MCF 10A (cell line): Measurements from ENCODE around the gene ATP1B3. TPM values are rescaled to one million over a fixed set of nuclear protein-coding genes. Genes with fewer than 3 reads are reported as not detected.

Experiments used
- BruUV-seq: library from RNA; stranded (reverse); fragments of 400-500 nt; replicated peaks from 2 replicates; lab custom pipeline; 2021; lab: Mats Ljungman, UMichigan
- CTCF ChIA-PET: fragments of 300-600 bp; sonication (Branson Sonifier 250); formaldehyde crosslinking; extraction: SDS; loops from one replicate; lab custom pipeline; 2021; ENCODE audit warnings: antibody characterized with exemption, inconsistent platforms; lab: Yijun Ruan, JAX
- POLR2A ChIA-PET: fragments of 300-600, 350-650 bp; sonication (Branson Sonifier 250); formaldehyde crosslinking; extraction: SDS; loops from one replicate; lab custom pipeline; 2020; ENCODE audit warnings: antibody characterized with exemption, inconsistent platforms; lab: Yijun Ruan, JAX
- DNase-seq: peaks from one replicate; pipeline ENCODE4 v3.0.0-alpha.2; 2018; ENCODE audit not compliant: unreplicated experiment
- H3K27ac Mint-ChIP-seq: one replicate; pipeline ENCODE4 v1.8.0; 2022; ENCODE audit warnings: mild to moderate bottlenecking, low read depth, mixed read lengths; ENCODE audit not compliant: unreplicated experiment
- H3K27me3 Mint-ChIP-seq: one replicate; pipeline ENCODE4 v1.8.0; 2022; ENCODE audit warnings: mixed read lengths; ENCODE audit not compliant: insufficient read depth, unreplicated experiment
- H3K36me3 Mint-ChIP-seq: one replicate; pipeline ENCODE4 v1.8.0; 2022; ENCODE audit warnings: mild to moderate bottlenecking, moderate library complexity, mixed read lengths; ENCODE audit not compliant: insufficient read depth, unreplicated experiment
- H3K4me1 Mint-ChIP-seq: one replicate; pipeline ENCODE4 v1.8.0; 2022; ENCODE audit warnings: mixed read lengths; ENCODE audit not compliant: insufficient read depth, unreplicated experiment
- H3K4me3 Mint-ChIP-seq: one replicate; pipeline ENCODE4 v1.8.0; 2022; ENCODE audit warnings: mild to moderate bottlenecking, moderate library complexity, mixed read lengths; ENCODE audit not compliant: unreplicated experiment
- H3K9me3 Mint-ChIP-seq: one replicate; pipeline ENCODE4 v1.8.0; 2022; ENCODE audit warnings: mixed read lengths; ENCODE audit not compliant: unreplicated experiment
- intact Hi-C: fragments of 100-400 bp; cut with micrococcal nuclease; formaldehyde crosslinking; loops from 2 replicates; pipeline ENCODE4 v1.14.1; 2022
- total RNA-seq: library from RNA; stranded (reverse); gene quantifications from 2 replicates; pipeline ENCODE4 v1.2.3, GENCODE V29; 2022
- TF ChIP-seq, protein P1 (sequence below): fragments of 200-600 bp; IDR thresholded peaks from one replicate; pipeline ENCODE4 v1.8.0; 2022; ENCODE audit warnings: antibody characterized with exemption, mild to moderate bottlenecking; ENCODE audit not compliant: unreplicated experiment

The ATP1B3 gene
- total RNA-seq, 1 experiment from 2014 or later = 99.9 TPM

- Mint-ChIP-seq H3K9me3 (no peaks in the 10 kb centered on the region), H3K4me3 (no peak overlapping the region), H3K27me3 (no peaks in the 10 kb centered on the region), H3K36me3 (peaks cover 6% of the 10 kb centered on the region), H3K4me1 (peaks cover 8% of the 10 kb centered on the region), H3K27ac (no peak overlapping the region)
- intact Hi-C loops = no loop called here
- TF ChIP-seq, protein P1, sequence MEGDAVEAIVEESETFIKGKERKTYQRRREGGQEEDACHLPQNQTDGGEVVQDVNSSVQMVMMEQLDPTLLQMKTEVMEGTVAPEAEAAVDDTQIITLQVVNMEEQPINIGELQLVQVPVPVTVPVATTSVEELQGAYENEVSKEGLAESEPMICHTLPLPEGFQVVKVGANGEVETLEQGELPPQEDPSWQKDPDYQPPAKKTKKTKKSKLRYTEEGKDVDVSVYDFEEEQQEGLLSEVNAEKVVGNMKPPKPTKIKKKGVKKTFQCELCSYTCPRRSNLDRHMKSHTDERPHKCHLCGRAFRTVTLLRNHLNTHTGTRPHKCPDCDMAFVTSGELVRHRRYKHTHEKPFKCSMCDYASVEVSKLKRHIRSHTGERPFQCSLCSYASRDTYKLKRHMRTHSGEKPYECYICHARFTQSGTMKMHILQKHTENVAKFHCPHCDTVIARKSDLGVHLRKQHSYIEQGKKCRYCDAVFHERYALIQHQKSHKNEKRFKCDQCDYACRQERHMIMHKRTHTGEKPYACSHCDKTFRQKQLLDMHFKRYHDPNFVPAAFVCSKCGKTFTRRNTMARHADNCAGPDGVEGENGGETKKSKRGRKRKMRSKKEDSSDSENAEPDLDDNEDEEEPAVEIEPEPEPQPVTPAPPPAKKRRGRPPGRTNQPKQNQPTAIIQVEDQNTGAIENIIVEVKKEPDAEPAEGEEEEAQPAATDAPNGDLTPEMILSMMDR = no peak
- ChIA-PET POLR2A (interaction anchor here (0.8 to 2.1 kb wide), 3 partner anchors 8 to 18 kb away, joined by 3 to 13 read pairs (median 3); no protein-coding TSS in a partner anchor), CTCF (interaction anchor here (0.6 to 3.1 kb wide), 6 partner anchors 9 to 274 kb away, joined by 3 to 8 read pairs (median 3); partner anchors contain the start of gene RNF7)
- no TSS peak for BruUV-seq
- no peak for DNase-seq
These were observed 27.2 kb upstream of the ATP1B3 start for GRCh38 chr3:141849056-141849815.

GRCh38 chr3:141851411-141851810 lies 25.0 kb upstream of the ATP1B3 start:
- POLR2A ChIA-PET = interaction anchor here (0.7 kb wide), 1 partner anchor 10 kb away, joined by 4 read pairs; no protein-coding TSS in a partner anchor
- peaks cover 8% of the 10 kb centered on the region for H3K4me1 Mint-ChIP-seq
- H3K36me3 Mint-ChIP-seq = no peaks in the 10 kb centered on the region
- TF ChIP-seq, protein P1 = no peak
- H3K4me3 Mint-ChIP-seq = no peak overlapping the region
- CTCF ChIA-PET = interaction anchor here (3.1 kb wide), 1 partner anchor 24 kb away, joined by 8 read pairs; no protein-coding TSS in a partner anchor
- no peaks in the 10 kb centered on the region for H3K27me3 Mint-ChIP-seq
- H3K27ac Mint-ChIP-seq = no peak overlapping the region
- DNase-seq = no peak
- no peaks in the 10 kb centered on the region for H3K9me3 Mint-ChIP-seq
- BruUV-seq = no TSS peak
- intact Hi-C loops = no loop called here

DNA sequence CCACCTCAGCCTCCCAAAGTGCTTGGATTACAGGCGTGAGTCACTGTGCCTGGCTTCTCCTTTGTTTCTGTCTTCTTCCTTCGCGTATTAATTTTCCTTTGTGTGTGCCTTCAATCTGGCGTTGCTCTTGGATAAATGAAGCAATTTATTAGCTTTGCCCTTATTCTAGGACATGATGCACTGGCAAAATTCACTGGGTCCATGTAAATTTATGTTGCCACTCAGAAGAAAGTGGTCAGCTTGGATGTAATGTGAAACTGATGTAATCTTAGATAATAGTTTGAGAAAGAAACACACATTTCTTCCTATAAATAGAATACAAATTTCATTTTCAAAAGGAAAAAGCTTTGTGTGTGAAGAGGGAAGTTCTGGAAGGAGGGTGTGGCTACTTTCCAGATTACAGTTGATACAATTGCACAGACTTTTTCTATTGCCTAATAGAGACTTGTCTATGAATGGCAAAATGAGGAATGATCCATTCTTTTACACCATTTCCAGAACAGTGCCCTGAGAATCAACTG lies 23.3 kb upstream of the ATP1B3 start:
- H3K36me3 Mint-ChIP-seq = no peaks in the 10 kb centered on the region
- H3K4me3 Mint-ChIP-seq = no peak overlapping the region
- H3K27me3 Mint-ChIP-seq = no peaks in the 10 kb centered on the region
- H3K27ac Mint-ChIP-seq = no peak overlapping the region
- TF ChIP-seq, protein P1 = no peak
- DNase-seq = no peak
- intact Hi-C loops = no loop called here
- CTCF ChIA-PET = interaction anchor here (0.6 to 0.9 kb wide), 4 partner anchors 20 to 420 kb away, joined by 3 read pairs; no protein-coding TSS in a partner anchor
- H3K9me3 Mint-ChIP-seq = no peaks in the 10 kb centered on the region
- no TSS peak for BruUV-seq
- POLR2A ChIA-PET = interaction anchor here (0.6 to 1.2 kb wide), 3 partner anchors 12 to 143 kb away, joined by 3 to 4 read pairs (median 3); no protein-coding TSS in a partner anchor
- H3K4me1 Mint-ChIP-seq = peaks cover 8% of the 10 kb centered on the region

DNA sequence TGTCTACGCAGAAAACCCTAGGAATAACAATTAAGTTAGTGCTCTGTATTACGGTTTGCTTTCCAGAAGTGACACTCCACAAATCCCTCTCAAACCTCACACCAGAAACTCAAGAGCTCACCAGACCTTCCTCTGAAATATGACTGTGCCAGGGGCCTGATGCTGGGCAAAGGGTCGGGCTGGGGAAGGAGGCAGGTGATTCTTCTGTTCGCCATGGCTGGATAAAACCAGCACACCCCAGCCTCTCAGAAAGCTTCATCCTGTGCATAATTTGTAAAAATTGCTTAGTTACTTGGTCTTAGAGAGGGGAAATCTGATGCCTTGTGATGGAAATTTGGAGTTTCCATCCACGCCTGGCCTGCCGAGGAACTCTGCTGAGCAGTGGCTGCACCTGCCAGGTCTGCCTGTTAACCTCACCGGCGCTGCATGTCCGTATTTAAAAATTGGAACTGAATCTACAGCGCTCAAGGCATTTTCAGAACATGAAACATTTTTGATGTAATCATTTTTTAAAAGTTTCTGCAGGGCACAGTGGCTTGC lies 22.7 kb upstream of the ATP1B3 start:
- no TSS peak for BruUV-seq
- Mint-ChIP-seq H3K27ac (no peak overlapping the region), H3K4me1 (peaks cover 8% of the 10 kb centered on the region), H3K27me3 (no peaks in the 10 kb centered on the region), H3K9me3 (no peaks in the 10 kb centered on the region), H3K36me3 (no peaks in the 10 kb centered on the region), H3K4me3 (no peak overlapping the region)
- DNase-seq = no peak
- ChIA-PET POLR2A (interaction anchor here (0.6 to 1.2 kb wide), 3 partner anchors 13 to 143 kb away, joined by 3 to 4 read pairs (median 3); no protein-coding TSS in a partner anchor), CTCF (interaction anchor here (0.7 to 0.9 kb wide), 2 partner anchors 22 to 295 kb away, joined by 3 read pairs; no protein-coding TSS in a partner anchor)
- TF ChIP-seq, protein P1 = no peak
- intact Hi-C loops = no loop called here
